ENCODE results near the gene ANKRD24.
"Not testable (repeated sequence)": the region's sequence is repeated elsewhere in the genome, so short reads cannot be mapped to it uniquely, and the experiment has no call there.

The ANKRD24 gene

GRCh38 chr19:4266253-4267000 lies 83.9 kb downstream of the ANKRD24 start:
- DNase-seq (ENCODE audit: low read depth) = no peak
- no peak overlapping the region for H3K4me3 ChIP-seq (ENCODE audit: low read depth, low read length)
- TF ChIP-seq CTCF (IDR thresholded peaks at IDR 0.05; ENCODE audit: low read depth, low read length, missing control alignments) = no peak

GRCh38 chr19:4267101-4267900 lies 84.8 kb downstream of the ANKRD24 start:
- no peak for DNase-seq (ENCODE audit: low read depth)
- TF ChIP-seq CTCF (IDR thresholded peaks at IDR 0.05; ENCODE audit: low read depth, low read length, missing control alignments) = peak; percentile 67
- no peak overlapping the region for H3K4me3 ChIP-seq (ENCODE audit: low read depth, low read length)

- TF ChIP-seq CTCF (IDR thresholded peaks at IDR 0.05; ENCODE audit: low read depth, low read length, missing control alignments) = no peak
- no peak for DNase-seq (ENCODE audit: low read depth)
- no peak overlapping the region for H3K4me3 ChIP-seq (ENCODE audit: low read depth, low read length)
Measured at GRCh38 chr19:4267901-4268815, 85.7 kb downstream of the ANKRD24 start.

GRCh38 chr19:4268816-4269430 lies 86.4 kb downstream of the ANKRD24 start:
- no peak for DNase-seq (ENCODE audit: low read depth)
- H3K4me3 ChIP-seq (ENCODE audit: low read depth, low read length) = no peak overlapping the region
- no peak for TF ChIP-seq CTCF (IDR thresholded peaks at IDR 0.05; ENCODE audit: low read depth, low read length, missing control alignments)

- no peak for TF ChIP-seq CTCF (IDR thresholded peaks at IDR 0.05; ENCODE audit: low read depth, low read length, missing control alignments)
- DNase-seq (ENCODE audit: low read depth) = no peak
- no peak overlapping the region for H3K4me3 ChIP-seq (ENCODE audit: low read depth, low read length)
Measured at GRCh38 chr19:4272894-4273293, 90.4 kb downstream of the ANKRD24 start.

- DNase-seq (ENCODE audit: low read depth) = not testable (repeated sequence)
Measured at GRCh38 chr19:4274321-4274686, 91.8 kb downstream of the ANKRD24 start.

More at GRCh38 chr19:4274321-4274686, 91.8 kb downstream of the ANKRD24 start:
- H3K4me3 ChIP-seq (ENCODE audit: low read depth, low read length) = not testable (repeated sequence)

Measured in GM12864 (cell line).